ENCODE data around the gene SUCLG1. TPM values are rescaled to one million over a fixed set of nuclear protein-coding genes. Genes with fewer than 3 reads are reported as not detected.

Gene SUCLG1
- total RNA-seq, 1 experiment from 2014 or later: 59.5 TPM

- no peak overlapping the region for H3K4me3 ChIP-seq
- no peaks in the 10 kb centered on the region for H3K79me2 ChIP-seq (ENCODE audit: low read depth)
- POLR2A ChIA-PET (ENCODE audit: unreplicated experiment): no interaction called here
- CTCF ChIA-PET: no interaction called here
- no peak overlapping the region for H3K4me2 ChIP-seq
- no peaks in the 10 kb centered on the region for H3K36me3 ChIP-seq (ENCODE audit: low read depth)
- no peak for DNase-seq
- 0 out of 2 replicates have a peak, but pooled peaks cover 2% of the 10 kb centered on the region for H3K27me3 ChIP-seq (ENCODE audit: insufficient read depth, low read depth)
- no peak for TF ChIP-seq CTCF (conservative IDR thresholded peaks at IDR 0.05)
- H4K20me1 ChIP-seq (ENCODE audit: insufficient read depth): no peaks in the 10 kb centered on the region
- no peaks in the 10 kb centered on the region for H3K4me1 ChIP-seq (replicated peaks; ENCODE audit: insufficient read depth)
- H3K9me3 ChIP-seq (ENCODE audit: insufficient read depth, low read depth): no peaks in the 10 kb centered on the region
- H3K9me2 ChIP-seq (ENCODE audit: insufficient read depth): no peaks in the 10 kb centered on the region
- no TSS peak for BruUV-seq (replicated peaks)
- intact Hi-C loops (cut with micrococcal nuclease; ENCODE audit: unreplicated experiment): no loop called here
- H3F3A ChIP-seq (ENCODE audit: insufficient read depth, low read depth): no peaks in the 10 kb centered on the region
- H2AFZ ChIP-seq: no peak overlapping the region
- no peak overlapping the region for H3K27ac ChIP-seq
These were observed 72.6 kb downstream of the SUCLG1 start for GRCh38 chr2:84386336-84387040.

GRCh38 chr2:84383271-84383670 is 75.8 kb downstream of the SUCLG1 start:
- H3K4me3 ChIP-seq: no peak overlapping the region
- H3K4me2 ChIP-seq: no peak overlapping the region
- H3K4me1 ChIP-seq (replicated peaks; ENCODE audit: insufficient read depth): no peaks in the 10 kb centered on the region
- no peaks in the 10 kb centered on the region for H3K36me3 ChIP-seq (ENCODE audit: low read depth)
- no peak overlapping the region for H3K27ac ChIP-seq
- H3F3A ChIP-seq (ENCODE audit: insufficient read depth, low read depth): no peaks in the 10 kb centered on the region
- H4K20me1 ChIP-seq (ENCODE audit: insufficient read depth): no peaks in the 10 kb centered on the region
- no peaks in the 10 kb centered on the region for H3K9me2 ChIP-seq (ENCODE audit: insufficient read depth)
- no TSS peak for BruUV-seq (replicated peaks)
- CTCF ChIA-PET: no interaction called here
- 0 out of 2 replicates have a peak, but pooled peaks cover 2% of the 10 kb centered on the region for H3K27me3 ChIP-seq (ENCODE audit: insufficient read depth, low read depth)
- H2AFZ ChIP-seq: no peak overlapping the region
- intact Hi-C loops (cut with micrococcal nuclease; ENCODE audit: unreplicated experiment): no loop called here
- no peak for DNase-seq
- POLR2A ChIA-PET (ENCODE audit: unreplicated experiment): no interaction called here
- no peak for TF ChIP-seq EZH2 (IDR thresholded peaks at IDR 0.05; ENCODE audit: low read depth)
- TF ChIP-seq CTCF (conservative IDR thresholded peaks at IDR 0.05): no peak
- no peaks in the 10 kb centered on the region for H3K79me2 ChIP-seq (ENCODE audit: low read depth)
- H3K9me3 ChIP-seq (ENCODE audit: insufficient read depth, low read depth): no peaks in the 10 kb centered on the region

GRCh38 chr2:84380875-84381274 is 78.2 kb downstream of the SUCLG1 start:
- DNase-seq: no peak
- ChIA-PET CTCF (no interaction called here), POLR2A (ENCODE audit: unreplicated experiment) (no interaction called here)
- Histone ChIP-seq H4K20me1 (ENCODE audit: insufficient read depth) (no peaks in the 10 kb centered on the region), H3K4me3 (no peak overlapping the region), H3K36me3 (ENCODE audit: low read depth) (no peaks in the 10 kb centered on the region), H3K27ac (no peak overlapping the region), H3K27me3 (ENCODE audit: insufficient read depth, low read depth) (0 out of 2 replicates have a peak, but pooled peaks cover 2% of the 10 kb centered on the region), H3K9me3 (ENCODE audit: insufficient read depth, low read depth) (no peaks in the 10 kb centered on the region), H2AFZ (no peak overlapping the region), H3K79me2 (ENCODE audit: low read depth) (no peaks in the 10 kb centered on the region), H3K9me2 (ENCODE audit: insufficient read depth) (no peaks in the 10 kb centered on the region), H3K4me1 (replicated peaks; ENCODE audit: insufficient read depth) (no peaks in the 10 kb centered on the region), H3F3A (ENCODE audit: insufficient read depth, low read depth) (no peaks in the 10 kb centered on the region), H3K4me2 (no peak overlapping the region)
- intact Hi-C loops (cut with micrococcal nuclease; ENCODE audit: unreplicated experiment): no loop called here
- no TSS peak for BruUV-seq (replicated peaks)
- TF ChIP-seq CTCF (conservative IDR thresholded peaks at IDR 0.05): no peak
